CMK (cell line): ENCODE results near the gene DCC.

Source experiments
- DNase-seq: peaks from one replicate; pipeline ENCODE4 v3.0.0-alpha.2; 2010; ENCODE audit warnings: low read depth

DCC gene

GRCh38 chr18:52700816-52701215, 360.8 kb downstream of the DCC start:
- no peak for DNase-seq

DNA sequence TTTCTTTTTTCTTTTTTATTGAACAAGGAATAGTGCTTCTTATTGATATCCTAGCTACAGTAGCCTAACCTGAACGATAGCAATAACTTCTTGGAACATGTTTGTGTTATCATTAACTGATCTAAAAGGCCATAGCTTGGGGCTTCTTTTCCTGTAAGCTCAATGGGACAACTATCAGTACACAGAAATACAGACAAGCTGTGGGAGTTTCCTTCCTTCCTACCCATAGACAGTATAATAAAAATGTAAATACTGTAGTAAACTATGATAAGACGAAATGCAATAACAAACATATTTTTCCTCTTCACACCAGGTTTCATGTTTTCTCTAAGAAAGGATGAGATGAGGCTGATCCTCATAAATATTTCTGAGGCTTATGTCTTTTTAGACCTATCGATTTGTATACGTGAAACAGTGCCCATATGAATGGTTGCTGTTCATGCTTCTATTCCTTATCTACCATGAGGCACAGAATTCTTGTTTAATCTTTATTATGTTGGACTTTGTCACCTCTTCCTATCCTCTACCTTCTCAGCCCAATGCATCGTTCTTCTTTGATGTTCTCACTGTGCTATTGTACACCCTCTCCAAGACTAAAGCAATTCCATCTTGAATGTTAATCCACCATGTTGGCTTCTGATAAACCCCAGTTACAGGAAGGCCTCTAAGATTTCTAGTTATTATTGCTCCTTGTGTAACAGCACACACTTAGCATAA, 361.4 kb downstream of the DCC start:
- no peak for DNase-seq

DNA sequence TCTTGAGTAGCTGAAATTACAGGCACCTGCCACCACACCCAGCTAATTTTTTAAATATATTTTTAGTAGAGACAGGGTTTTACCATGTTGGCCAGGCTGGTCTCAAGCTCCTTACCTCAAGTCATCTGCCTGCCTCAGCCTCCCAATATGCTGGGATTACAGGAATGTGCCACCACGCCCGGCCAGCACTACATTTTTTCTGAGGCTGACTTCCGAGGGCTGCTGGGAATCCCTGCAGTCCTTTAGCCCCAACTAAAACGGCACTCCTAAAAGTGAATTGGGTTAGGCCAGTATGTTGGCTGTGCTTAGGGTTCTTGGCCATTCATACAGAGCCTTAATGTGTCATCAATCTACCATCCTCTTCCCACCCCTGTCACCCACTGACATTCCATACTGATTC, 375.4 kb downstream of the DCC start:
- no peak for DNase-seq

DNA sequence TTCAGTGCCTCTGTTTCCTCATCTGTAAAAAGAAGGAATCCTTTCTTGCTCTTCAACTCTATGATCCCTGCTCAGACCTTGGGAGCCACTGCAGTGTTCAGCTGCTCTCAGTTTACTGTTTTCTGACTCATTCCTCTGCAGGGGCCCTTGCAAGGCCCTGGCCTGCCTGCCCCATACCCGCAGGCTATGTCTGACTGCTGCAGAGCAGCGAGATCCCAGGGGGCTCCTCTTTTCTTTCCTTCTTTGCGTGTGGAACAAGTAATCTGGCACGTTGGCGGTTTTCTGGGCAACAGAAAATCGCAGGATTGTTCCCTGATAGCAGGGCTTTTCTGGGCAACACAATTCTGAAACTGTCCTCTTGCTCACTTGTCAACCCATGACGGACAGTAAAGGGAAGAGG, 376.0 kb downstream of the DCC start:
- no peak for DNase-seq

DNA sequence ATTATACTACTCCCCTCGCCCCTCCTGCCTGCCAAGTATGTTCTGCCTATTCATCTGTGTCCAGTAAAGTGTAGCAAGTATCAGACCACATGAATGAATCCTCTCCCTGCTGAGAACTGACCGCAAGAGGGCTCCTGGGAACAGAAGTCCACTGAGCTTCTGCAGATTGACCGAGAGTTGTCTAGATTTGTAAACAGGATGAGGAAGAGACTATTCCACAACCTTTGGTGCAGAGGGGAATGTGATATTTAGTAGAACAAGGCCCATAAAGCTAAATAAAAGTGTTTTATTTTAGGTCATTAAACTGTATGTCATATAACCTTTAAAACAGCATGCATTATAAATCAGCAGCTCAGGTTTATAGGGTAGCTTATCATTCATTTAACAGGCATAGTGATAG, 377.0 kb downstream of the DCC start:
- DNase-seq = no peak

DNA sequence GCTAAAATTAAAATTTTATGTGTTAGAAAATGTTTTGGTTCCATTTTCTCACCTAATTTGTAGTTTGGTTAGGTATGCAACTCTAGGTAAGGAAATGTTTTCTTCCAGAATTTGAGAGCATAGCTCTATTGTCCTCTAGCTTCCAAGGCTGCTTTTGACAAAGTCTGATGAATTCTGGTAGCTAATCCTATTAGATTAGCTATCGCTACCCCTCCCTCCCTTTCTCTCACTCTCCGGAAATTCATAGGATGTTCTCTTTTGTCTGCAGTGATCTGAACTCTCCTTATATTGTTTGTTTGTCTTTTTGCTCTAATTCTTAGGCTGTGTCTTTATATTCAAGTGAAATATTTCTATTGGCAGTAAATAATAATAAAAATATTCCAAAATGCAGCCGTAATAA, 382.9 kb downstream of the DCC start:
- no peak for DNase-seq

DNA sequence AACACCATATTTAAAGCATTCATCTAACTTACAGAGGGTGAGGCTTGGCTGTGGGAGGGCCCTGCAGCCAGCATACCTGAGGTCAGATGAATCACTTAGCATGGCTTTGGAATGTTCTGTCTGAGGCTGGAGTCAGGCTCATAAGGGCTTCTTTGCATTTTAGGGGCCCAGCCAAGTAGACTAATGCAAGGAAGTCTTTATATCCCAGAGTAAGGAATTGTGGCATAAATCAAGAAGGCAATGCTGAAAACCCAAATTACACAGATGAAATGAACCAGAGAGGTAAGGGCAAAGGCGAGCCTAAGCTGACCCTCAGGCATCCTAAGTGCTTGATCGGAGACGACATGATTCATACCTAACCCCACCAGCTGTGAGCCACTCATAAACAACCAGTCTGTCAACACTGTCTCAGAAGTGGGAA, 383.6 kb downstream of the DCC start:
- DNase-seq = no peak

DNA sequence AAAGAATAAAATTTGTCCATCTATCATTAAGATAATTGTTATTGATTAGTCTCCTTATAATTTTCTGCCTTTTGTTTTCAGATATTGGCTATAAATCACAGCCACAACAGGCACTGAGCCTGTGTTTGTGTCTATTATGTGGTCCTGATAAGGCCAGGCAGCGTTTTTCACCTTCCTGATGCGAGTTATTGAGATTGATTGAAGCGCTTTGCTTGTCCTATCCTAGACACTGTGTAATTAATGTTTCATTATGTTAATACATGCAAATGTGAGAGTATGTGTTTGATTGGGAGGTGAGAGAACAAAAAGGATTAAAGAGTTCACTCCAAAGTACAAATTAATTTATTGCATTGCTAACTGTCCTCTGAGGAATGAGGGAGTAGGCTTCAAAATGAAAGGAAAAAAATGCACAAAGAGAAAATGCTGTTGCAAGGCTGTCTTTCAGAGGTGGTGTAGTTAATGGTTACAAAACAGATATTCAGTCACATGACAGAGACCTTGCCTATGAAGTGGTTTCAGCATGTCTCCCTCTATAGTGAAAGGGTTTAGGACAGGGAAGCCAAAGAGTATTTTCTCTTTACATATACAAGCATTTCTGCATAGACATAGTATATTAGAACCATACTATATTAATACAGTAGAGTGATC, 391.1 kb downstream of the DCC start:
- no peak for DNase-seq

- no peak for DNase-seq
These were observed 398.9 kb downstream of the DCC start for GRCh38 chr18:52738946-52739345.

- no peak for DNase-seq
These were observed 407.0 kb downstream of the DCC start for GRCh38 chr18:52746986-52747385.

DNA sequence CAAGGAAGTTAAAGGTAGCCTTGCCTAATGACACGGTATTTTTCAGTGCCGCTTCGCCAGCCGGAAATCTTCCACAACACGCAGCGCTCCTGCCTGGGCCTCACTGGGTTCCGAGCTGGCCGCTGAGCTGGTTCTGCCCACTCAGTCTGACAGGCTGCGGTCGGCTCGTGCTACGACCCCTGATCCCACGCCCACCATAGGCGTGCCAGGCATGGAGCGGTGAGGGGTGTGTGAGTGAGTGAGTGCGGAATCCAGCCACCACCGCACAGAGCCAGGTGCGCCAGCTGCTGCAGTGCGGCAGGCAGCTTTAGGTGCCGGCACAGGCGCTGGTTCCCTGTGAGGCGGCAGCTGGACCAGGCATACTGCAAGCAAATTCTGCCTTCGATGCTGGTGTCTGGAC, 407.9 kb downstream of the DCC start:
- no peak for DNase-seq

DNA sequence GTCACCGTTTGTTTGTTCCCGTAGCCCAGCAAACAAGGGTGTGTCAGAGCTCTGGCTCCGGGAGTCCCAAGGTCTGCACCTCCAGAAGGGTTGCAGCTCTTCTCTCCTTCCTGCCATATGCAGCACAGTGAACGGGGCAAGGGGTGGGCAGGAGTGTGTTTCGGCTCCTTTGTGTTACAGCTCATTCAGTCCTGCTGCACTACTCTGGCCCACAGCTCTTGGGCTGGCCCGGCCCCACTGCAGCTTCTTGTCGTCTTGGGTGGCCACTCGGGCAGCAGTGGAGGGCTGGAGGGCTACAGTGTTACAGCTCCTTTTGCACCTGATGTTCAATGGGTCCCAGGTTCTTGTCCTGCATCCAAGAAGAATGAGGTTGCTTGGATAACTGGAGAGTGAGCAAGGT, 408.3 kb downstream of the DCC start:
- DNase-seq = no peak

DNA sequence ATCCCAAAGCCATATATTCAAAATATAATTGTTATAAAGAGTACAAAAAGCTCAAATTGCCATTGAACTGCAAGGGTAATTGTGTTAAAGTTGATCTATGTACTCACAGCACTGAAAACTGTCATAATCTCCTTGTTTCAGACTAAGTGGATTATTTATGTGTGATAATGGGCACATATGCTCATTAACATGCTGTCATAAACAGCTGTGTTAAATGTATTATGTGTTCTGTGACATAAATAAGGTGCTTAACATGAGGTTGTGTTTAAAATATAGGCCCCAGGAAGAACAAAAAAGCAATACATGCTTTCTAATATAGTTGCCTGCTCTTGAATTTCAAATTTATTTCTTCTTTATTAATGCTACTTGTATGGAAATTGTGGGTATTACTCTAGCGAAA, 409.5 kb downstream of the DCC start:
- no peak for DNase-seq

DNA sequence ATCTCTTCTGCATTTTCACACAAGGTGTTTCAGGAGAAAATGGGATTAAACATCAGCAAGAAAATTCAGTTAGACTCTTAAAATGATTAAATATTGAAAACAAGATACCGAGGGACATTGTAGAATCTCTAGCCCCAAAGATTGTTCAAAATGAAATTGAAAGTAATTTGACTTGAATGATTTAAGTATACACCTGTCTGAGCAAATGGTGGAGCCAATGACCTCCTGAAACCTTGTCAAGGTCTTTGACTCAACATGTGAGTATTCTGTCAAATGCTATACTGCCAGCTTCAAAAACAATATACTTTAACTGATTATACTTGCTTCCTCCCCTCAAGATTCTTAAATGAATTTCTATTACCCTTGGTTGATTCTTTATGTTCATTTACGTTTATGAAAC, 411.0 kb downstream of the DCC start:
- DNase-seq = no peak

- DNase-seq = no peak
These were observed 424.3 kb downstream of the DCC start for GRCh38 chr18:52764316-52764715.

DNA sequence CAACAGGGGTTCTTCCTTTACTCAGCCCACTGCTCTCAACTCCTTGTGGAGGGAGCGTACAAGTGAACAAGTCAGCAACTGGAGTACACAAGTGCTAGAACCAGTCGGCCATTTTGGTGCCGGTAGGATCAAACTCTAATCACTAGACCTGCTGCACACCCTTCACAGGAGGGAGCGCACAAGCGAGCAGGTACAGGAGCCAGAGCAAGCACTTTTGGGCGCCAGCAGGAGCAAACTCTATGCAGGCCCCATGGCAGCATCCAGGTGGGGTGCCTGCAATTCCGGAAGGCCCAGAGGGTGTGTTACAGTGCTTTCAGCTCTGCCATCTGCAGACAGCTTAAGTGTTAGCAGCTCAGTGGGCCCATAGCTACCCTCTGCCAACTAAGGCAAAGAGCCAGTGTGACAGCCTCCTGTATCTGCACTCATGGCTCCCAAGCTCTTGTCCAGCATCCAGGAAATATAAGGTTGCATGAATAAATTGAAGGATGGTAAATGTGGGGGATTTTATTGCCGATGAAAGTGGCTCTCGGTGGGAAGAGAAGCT, 426.1 kb downstream of the DCC start:
- no peak for DNase-seq

GRCh38 chr18:52781113-52781512, 441.1 kb downstream of the DCC start:
- DNase-seq = no peak

GRCh38 chr18:52791321-52791720, 451.3 kb downstream of the DCC start:
- DNase-seq = no peak

DNA sequence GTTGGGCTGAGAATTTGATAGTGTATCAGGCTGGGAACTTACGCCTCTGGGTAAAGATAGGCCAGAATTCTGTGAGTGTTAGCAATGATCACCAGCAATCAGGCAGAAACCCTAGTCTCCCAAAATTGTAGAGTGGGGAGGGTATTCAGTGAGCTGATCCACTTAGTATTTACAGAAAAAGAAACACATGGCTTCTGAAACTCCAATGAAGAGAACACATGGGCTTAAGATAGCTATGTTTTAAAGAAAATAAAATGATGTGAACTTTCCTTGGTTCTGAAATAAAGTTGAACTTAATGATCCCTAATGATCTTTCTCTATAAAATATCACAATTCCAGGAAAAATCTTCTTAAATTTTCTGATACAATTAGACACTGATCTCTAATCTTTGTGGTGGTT, 472.8 kb downstream of the DCC start:
- no peak for DNase-seq

- no peak for DNase-seq
These were observed 473.8 kb downstream of the DCC start for GRCh38 chr18:52813635-52814416.

- no peak for DNase-seq
These were observed 475.7 kb downstream of the DCC start for GRCh38 chr18:52815651-52816050.

DNA sequence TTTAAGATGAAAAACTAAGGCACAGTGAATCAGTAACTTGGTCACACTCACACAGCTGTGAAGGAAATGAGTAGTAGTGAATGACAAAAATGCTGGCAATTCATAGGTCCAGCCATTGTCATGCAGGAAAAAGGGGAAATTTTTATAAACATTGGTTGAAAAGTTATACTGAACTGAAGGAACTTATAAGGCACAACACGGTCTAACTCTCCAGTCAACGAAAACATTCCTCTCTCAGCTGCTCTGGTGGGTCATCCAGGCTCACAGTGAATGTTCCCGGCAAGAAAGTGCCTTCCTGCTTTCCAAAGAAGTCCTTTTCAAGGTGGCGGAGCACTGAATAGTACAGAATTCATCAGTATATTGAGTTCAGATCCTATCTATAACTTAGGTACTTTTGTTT, 476.1 kb downstream of the DCC start:
- DNase-seq = no peak

DNA sequence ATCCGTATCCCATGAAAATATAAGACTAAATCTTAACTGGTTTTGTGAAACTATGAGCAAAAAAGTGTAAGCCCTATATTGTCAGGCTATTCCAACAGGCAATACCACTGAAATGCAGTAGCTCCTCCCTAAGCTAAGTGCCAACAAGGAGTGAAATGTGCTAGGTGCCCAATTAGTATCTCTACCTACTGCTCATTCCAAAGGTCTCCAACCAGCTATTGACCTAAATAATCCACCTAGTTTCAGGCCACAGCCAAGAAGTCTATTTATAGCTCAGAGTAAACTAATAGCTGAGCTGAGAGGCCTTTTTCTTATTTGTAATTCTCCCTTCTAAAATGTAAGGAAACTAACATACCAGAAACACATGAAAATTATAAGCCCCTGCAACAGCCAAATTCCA, 482.2 kb downstream of the DCC start:
- DNase-seq = no peak
